Thyroid gland (tissue), 4 donors: Measurements from ENCODE around the gene CCDC188. TPM values are rescaled to one million over a fixed set of nuclear protein-coding genes. Genes with fewer than 3 reads are reported as not detected.

Source experiments
- DNase-seq, 2 donors: peaks; one replicate each; pipeline ENCODE4 v3.0.0-alpha.2; 2019
- H3K27ac ChIP-seq, 3 donors: fragments of 200-600 bp; sonication (generic); 1 replicate in 2 of 3; 2 replicates in 1 of 3; pipeline ENCODE4 v1.5.1; 2016 to 2019; ENCODE audit warnings: mild to moderate bottlenecking in 1 of 3, moderate library complexity in 1 of 3
- H3K27me3 ChIP-seq: fragments of 200-600 bp; sonication (generic); one replicate; pipeline ENCODE4 v1.5.1; 2019
- H3K36me3 ChIP-seq, 2 donors: fragments of 200-600 bp; sonication (generic); one replicate each; pipeline ENCODE4 v1.5.1; 2016 to 2019
- H3K4me1 ChIP-seq, 2 donors: fragments of 200-600 bp; sonication (generic); one replicate each; pipeline ENCODE4 v1.5.1; 2017 to 2019
- H3K4me3 ChIP-seq, 3 donors: fragments of 200-600 bp; sonication (generic); replicated peaks in 1 of 3; 1 replicate in 2 of 3; 2 replicates in 1 of 3; pipeline ENCODE4 v1.5.1; 2016; ENCODE audit warnings: mild to moderate bottlenecking in 1 of 3
- H3K9me3 ChIP-seq: fragments of 200-600 bp; sonication (generic); one replicate; pipeline ENCODE4 v1.5.1; 2017
- CTCF ChIP-seq, 6 experiments: fragments of 200-600 bp in 3 of 6; fragments of 450-650 bp in 3 of 6; sonication (generic) in 3 of 6; IDR thresholded peaks; one replicate each; pipeline ENCODE4 v1.5.1; 2016 to 2019; ENCODE audit warnings: antibody characterized with exemption in 6 of 6, mild to moderate bottlenecking in 2 of 6, inconsistent platforms in 1 of 6, moderate library complexity in 1 of 6
- POLR2A ChIP-seq, 2 donors: fragments of 450-650 bp; IDR thresholded peaks; one replicate each; pipeline ENCODE4 v1.6.1; 2017; ENCODE audit warnings: antibody characterized with exemption in 2 of 2, mild to moderate bottlenecking in 2 of 2, moderate library complexity in 1 of 2
- WGBS, 2 donors: methylation state at CpG; one replicate each; pipeline ENCODE4 v1.1.5; 2017; 5-methylcytosine and 5-hydroxymethylcytosine counted together
- intact Hi-C: fragments of 100-400 bp; cut with DNase I; formaldehyde crosslinking; loops from one replicate; pipeline ENCODE4 v1.15.1; 2023
- total RNA-seq, 4 donors: library from RNA; depleted of rRNA; stranded (reverse); fragments of >200 nt; gene quantifications; one replicate each; pipeline ENCODE4 v1.2.3, GENCODE V29; 2016

Gene CCDC188
- total RNA-seq, 4 donors from 2014 or later: 0.39 to 2.1 TPM; not detected in 2

- no peak for DNase-seq
- Histone ChIP-seq H3K27ac (no peak overlapping the region), H3K27me3 (no peaks in the 10 kb centered on the region), H3K4me1 (no peaks in the 10 kb centered on the region), H3K36me3 (peaks cover 0 to 5% of the 10 kb centered on the region in 2 donors), H3K4me3 (no peak overlapping the region), H3K9me3 (no peaks in the 10 kb centered on the region)
- 93 to 94% methylated on average over 11 to 14 of the region's 21 CpGs for WGBS, 2 donors
- intact Hi-C loops: no loop called here
- TF ChIP-seq CTCF (IDR thresholded peaks at IDR 0.05) (no peak), POLR2A (IDR thresholded peaks at IDR 0.05) (no peak)
These were observed 5.0 kb downstream of the CCDC188 start for GRCh38 chr22:20145832-20146223.

GRCh38 chr22:20145206-20145831 is 5.5 kb downstream of the CCDC188 start:
- no peak for DNase-seq
- H3K4me3 ChIP-seq: no peak overlapping the region
- peaks cover 0 to 5% of the 10 kb centered on the region in 2 donors for H3K36me3 ChIP-seq
- H3K27ac ChIP-seq: no peak overlapping the region
- H3K4me1 ChIP-seq: no peaks in the 10 kb centered on the region
- intact Hi-C loops: no loop called here
- 90 to 93% methylated on average over 8 to 16 of the region's 22 CpGs for WGBS, 2 donors
- no peaks in the 10 kb centered on the region for H3K27me3 ChIP-seq
- H3K9me3 ChIP-seq: no peaks in the 10 kb centered on the region
- TF ChIP-seq POLR2A (IDR thresholded peaks at IDR 0.05): no peak
- no peak for TF ChIP-seq CTCF (IDR thresholded peaks at IDR 0.05)

- intact Hi-C loops: no loop called here
- H3K27ac ChIP-seq: no peak overlapping the region
- no peaks in the 10 kb centered on the region for H3K9me3 ChIP-seq
- no peaks in the 10 kb centered on the region for H3K4me1 ChIP-seq
- 65 to 88% methylated on average over 6 to 15 of the region's 19 CpGs for WGBS, 2 donors
- TF ChIP-seq POLR2A (IDR thresholded peaks at IDR 0.05): no peak
- no peak for TF ChIP-seq CTCF (IDR thresholded peaks at IDR 0.05)
- no peak overlapping the region for H3K4me3 ChIP-seq
- peaks cover 0 to 5% of the 10 kb centered on the region in 2 donors for H3K36me3 ChIP-seq
- H3K27me3 ChIP-seq: no peaks in the 10 kb centered on the region
- DNase-seq: no peak
These were observed 6.8 kb downstream of the CCDC188 start for GRCh38 chr22:20143883-20144665.

- intact Hi-C loops: no loop called here
These were observed 7.9 kb downstream of the CCDC188 start for GRCh38 chr22:20142711-20143621.

More at GRCh38 chr22:20142711-20143621, 7.9 kb downstream of the CCDC188 start:
- Histone ChIP-seq H3K27me3 (no peaks in the 10 kb centered on the region), H3K4me1 (peaks cover 0 to 3% of the 10 kb centered on the region in 2 donors), H3K9me3 (no peaks in the 10 kb centered on the region), H3K4me3 (no peak overlapping the region), H3K27ac (no peak overlapping the region), H3K36me3 (peaks cover 0 to 5% of the 10 kb centered on the region in 2 donors)
- TF ChIP-seq POLR2A (IDR thresholded peaks at IDR 0.05) (no peak), CTCF (IDR thresholded peaks at IDR 0.05) (no peak)
- WGBS, 2 donors: 90 to 95% methylated on average over 26 to 43 of the region's 65 CpGs
- DNase-seq: no peak
